Stimulated activated CD4-positive, alpha-beta T cell treated with anti-CD3 and anti-CD28 coated beads, Interleukin-1b, Interleukin-23, amount 100 ng/mL, for 24 hours (primary cell): ENCODE data around the gene APOE.

ENCODE experiments used
- DNase-seq, 4 experiments: peaks; one replicate each; pipeline ENCODE4 v3.0.0-alpha.2; 2020; ENCODE audit warnings: low read depth in 4 of 4, low spot score in 1 of 4

The APOE gene

DNA sequence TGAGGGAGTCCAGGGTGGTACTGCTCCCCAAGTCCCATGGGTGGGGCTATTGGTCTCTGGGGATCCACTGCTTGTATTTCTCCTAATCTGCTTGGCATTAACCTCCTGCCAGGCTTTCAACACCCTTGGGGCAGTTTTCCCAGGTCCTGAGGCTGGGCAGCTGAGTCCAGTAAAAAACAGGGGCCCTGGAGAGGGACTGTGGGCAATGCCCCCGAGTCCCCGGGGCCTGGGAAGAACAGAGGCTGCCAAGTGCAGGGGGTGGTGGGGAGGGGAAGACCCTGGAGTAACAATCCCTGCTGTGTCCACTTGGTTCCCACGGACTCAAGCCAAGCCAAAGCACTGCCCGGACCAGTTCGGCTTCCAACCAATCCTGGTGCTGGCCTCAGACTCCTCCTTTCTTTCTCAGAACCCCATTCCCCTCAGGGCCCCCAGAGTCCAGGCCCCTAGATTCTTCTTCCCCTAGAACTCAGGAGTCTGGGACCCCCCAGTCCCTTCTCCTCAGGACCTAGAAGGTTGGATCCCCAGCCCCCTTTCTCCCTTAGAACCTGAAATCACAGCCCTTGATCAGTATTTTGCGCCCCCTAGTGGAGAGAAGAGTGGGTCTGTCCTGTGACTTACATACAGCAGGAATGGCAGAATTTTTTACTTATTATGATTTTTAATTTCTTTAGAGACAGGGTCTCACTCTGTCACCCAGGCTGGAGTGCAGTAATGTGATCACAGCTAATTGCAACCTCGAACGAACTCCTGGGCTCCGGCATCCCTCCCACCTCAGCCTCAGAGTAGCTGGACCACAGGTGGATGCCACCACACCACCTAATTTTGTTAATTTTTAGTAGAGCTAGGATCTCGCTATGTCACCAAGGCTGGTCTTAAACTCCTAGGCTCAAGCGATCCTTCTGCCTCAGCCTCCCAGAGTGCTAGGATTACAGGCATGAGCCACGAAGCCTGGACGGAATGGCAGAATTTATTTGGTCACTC is 45.9 kb downstream of the APOE start:
- peak; percentile 35 to 47 (median 40) for DNase-seq

- DNase-seq = no peak
These were observed 48.7 kb downstream of the APOE start for GRCh38 chr19:44954278-44954648.

- peak; percentile 93 to 97 (median 94) for DNase-seq
These were observed 49.3 kb downstream of the APOE start, which contains the start of gene CLPTM1 for GRCh38 chr19:44954649-44955504. TSS of gene CLPTM1 (plus strand) at chr19:44955380. CDS start at chr19:44955396, 16 bp downstream.

DNA sequence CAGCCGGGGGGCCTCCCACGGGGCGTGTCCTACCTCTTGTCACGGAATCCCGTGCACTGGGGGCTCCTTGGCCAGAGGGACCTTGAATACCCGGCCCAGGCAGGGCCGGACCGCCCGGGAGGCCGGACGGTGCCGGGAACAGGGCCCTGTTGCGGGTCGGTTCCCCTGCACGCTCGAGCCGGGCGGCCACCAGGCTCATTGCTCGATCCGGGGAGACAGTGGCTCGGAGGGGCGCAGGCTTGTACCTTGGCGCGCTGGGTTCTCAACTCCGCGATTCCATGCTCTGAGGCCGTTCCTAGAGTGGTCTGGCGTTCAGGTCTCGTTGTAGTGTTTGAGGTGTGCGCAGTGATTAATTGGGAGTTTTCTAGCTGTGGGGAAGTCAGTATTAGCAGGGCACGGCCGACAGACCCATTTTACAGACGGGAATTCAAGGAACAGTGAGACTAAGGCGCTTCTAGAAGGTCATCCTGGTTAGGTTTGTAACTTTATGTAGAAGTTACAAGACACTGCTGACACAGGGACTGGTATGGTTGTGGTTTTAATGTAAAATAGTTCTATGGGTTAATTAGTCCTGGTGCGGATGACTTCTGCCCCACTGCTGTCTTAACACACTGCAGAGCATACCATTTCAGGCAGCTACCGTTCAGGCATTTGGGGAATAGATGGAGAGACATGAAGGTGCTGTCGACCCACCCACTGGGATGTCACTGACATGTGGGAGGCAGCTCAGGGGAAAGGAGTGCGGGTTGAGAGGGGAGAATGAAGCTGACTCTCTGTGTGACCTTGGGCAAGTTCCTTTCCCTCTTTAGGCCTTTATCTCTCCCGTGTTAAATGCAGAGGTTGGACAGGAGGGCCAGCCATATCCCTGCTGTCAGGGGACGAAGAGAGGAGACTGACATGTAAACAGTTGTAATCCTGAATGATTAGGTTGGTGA is 50.2 kb downstream of the APOE start:
- no peak for DNase-seq

- no peak for DNase-seq
These were observed 51.9 kb downstream of the APOE start for GRCh38 chr19:44957526-44957925.

DNA sequence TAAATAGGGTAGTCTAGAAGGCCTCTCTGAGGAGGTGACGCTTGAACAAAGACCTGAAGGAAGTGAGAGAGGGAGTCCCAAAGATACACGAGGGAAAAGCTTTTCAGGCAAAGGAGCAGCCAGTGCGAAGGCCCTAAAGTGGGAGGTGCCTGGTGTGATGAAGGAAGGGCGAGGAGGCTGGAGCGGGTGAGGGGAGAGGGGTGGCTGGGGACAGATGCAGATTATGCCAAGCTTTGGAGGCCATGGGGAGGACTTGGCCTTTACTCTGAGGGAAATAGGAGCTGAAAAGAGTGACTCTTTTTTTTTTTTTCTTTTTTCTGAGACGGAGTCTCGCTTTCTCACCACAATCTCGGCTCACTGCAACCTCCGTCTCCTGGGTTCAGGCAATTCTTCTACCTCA is 52.5 kb downstream of the APOE start:
- no peak for DNase-seq
